IPS-11a (cell line): ENCODE measurements around the gene HSPA9.

Experiments
- H3K4me3 ChIP-seq: one replicate; pipeline ENCODE4 v1.5.1; 2013; ENCODE audit warnings: low read depth, low read length, control low read depth

The HSPA9 gene

GRCh38 chr5:138575194-138576015 is at the start of gene HSPA9:
Gene HSPA9 (minus strand): TSS chr5:138575401. CDS start chr5:138575318, 83 bp downstream.
- H3K4me3 ChIP-seq = peak within 1 kb of the TSS; percentile 99

GRCh38 chr5:138623053-138623452 is 47.9 kb upstream of the HSPA9 start:
- H3K4me3 ChIP-seq = no peak overlapping the region

- no peak overlapping the region for H3K4me3 ChIP-seq
Observed at GRCh38 chr5:138622051-138622450, 46.9 kb upstream of the HSPA9 start.

- H3K4me3 ChIP-seq = no peak overlapping the region
Observed at GRCh38 chr5:138620663-138621224, 45.5 kb upstream of the HSPA9 start.

GRCh38 chr5:138616508-138616907 is 41.3 kb upstream of the HSPA9 start:
- H3K4me3 ChIP-seq = no peak overlapping the region

GRCh38 chr5:138615461-138615860 is 40.3 kb upstream of the HSPA9 start:
- no peak overlapping the region for H3K4me3 ChIP-seq

GRCh38 chr5:138611678-138612218 is 36.5 kb upstream of the HSPA9 start:
- H3K4me3 ChIP-seq = peak overlapping the region; percentile 30

- peak overlapping the region; percentile 30 for H3K4me3 ChIP-seq
Observed at GRCh38 chr5:138610918-138611677, 35.9 kb upstream of the HSPA9 start.

GRCh38 chr5:138610415-138610917 is 35.3 kb upstream of the HSPA9 start:
- peak overlapping the region; percentile 5 for H3K4me3 ChIP-seq

GRCh38 chr5:138606378-138607064 is 31.3 kb upstream of the HSPA9 start:
- H3K4me3 ChIP-seq = no peak overlapping the region

GRCh38 chr5:138605254-138605972 is 30.2 kb upstream of the HSPA9 start:
- H3K4me3 ChIP-seq = no peak overlapping the region

- H3K4me3 ChIP-seq = no peak overlapping the region
Observed at GRCh38 chr5:138604176-138604785, 29.1 kb upstream of the HSPA9 start.

GRCh38 chr5:138603249-138603920 is 28.2 kb upstream of the HSPA9 start:
- no peak overlapping the region for H3K4me3 ChIP-seq

GRCh38 chr5:138602371-138603000 is 27.3 kb upstream of the HSPA9 start:
- H3K4me3 ChIP-seq = no peak overlapping the region

GRCh38 chr5:138601444-138601843 is 26.2 kb upstream of the HSPA9 start:
- H3K4me3 ChIP-seq = no peak overlapping the region

GRCh38 chr5:138600446-138600845 is 25.2 kb upstream of the HSPA9 start:
- no peak overlapping the region for H3K4me3 ChIP-seq

GRCh38 chr5:138597661-138598400 is 22.6 kb upstream of the HSPA9 start:
- H3K4me3 ChIP-seq = no peak overlapping the region
